NCI-H748 treated with DMSO at 0.1 percent for 48 hours (cell line): ENCODE results near the gene KRT71.
"Not testable (repeated sequence)": the region's sequence is repeated elsewhere in the genome, so short reads cannot be mapped to it uniquely, and the experiment has no call there.

Source experiments
- DNase-seq: peaks from one replicate; lab custom pipeline; 2025; lab: John Stamatoyannopoulos, UW

Gene KRT71

DNA sequence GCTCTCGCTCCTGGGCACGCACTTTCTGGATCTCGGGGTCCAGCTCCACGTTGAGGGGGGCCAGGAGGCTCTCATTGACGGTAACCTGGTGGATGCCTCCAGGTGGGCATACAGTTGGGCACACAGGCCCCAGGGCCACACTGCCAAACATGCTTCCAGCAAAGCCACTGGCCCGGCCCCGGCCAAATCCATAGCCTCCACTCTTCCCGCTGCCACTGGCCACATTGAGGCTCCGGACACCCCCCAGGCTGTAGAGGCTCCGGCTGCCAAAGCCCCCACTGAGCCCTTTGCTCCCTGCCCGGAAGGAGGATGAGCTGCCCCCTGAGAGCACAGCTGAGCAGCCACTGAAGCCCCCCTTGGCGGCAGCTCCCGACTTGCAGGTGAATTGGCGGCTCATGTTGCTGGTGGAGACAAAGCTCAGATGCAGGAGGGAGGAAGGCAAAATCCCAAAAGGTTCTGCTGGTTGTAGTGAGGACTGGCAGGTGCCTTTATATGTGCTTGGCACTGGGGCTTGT is at the start of gene KRT71:
TSS of gene KRT71 (minus strand) at position 465 of the 515 bp plus-strand sequence. CDS start at position 397, 68 bp downstream.
- DNase-seq: no peak

GRCh38 chr12:52602552-52602951 is 49.6 kb upstream of the KRT71 start:
- DNase-seq: no peak

GRCh38 chr12:52601671-52602070 is 48.7 kb upstream of the KRT71 start:
- no peak for DNase-seq

DNA sequence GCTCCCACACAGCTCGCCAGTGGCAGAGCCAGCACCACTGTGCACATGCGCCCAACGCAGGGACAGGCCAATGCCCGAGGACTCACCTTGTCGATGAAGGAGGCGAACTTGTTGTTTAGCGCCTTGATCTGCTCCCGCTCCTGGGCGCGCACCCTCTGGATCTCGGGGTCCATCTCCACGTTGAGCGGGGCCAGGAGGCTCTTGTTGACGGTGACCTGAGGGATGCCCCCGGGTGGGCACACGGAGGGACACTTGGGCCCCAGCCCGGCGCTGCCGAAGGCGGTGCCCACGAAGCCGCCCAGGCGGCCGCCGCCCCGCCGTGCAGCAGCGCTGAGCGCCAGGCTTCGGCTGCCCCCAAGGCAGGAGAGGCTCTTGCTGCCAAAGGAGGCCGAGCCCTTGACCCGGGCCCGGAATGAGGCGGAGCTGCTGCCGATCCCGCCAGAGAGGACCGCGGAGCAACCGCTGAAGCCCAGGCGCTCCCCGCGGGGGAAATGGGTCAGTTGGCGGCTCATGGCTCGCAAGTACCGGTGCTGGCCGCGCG is 48.1 kb upstream of the KRT71 start, which contains the start of gene KRT72:
TSS of gene KRT72 (minus strand) at position 523 of the 541 bp plus-strand sequence. CDS start at position 512, 11 bp downstream.
- DNase-seq: no peak

- DNase-seq: no peak
Observed at GRCh38 chr12:52600475-52600874, 47.5 kb upstream of the KRT71 start.

DNA sequence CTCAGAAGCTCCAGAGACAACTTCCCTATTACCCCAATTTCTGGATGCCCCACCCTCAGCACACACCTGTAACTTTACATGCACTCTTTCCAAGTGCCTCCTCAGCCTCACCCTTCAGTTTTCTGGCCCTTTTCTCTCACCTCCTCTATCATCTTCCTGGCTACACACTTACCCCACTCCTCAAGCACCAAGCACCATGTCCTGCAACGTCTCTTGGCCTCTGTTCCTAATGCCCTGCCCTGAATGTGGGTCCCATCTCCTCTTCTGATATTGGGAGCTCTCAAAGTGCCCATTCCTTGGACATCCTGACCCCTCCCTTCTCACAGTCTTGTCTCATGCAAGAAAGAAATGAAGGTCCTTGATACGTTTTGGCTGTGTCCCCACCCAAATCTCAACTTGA is 47.1 kb upstream of the KRT71 start:
- no peak for DNase-seq

GRCh38 chr12:52598966-52599365 is 46.0 kb upstream of the KRT71 start:
- no peak for DNase-seq

GRCh38 chr12:52594237-52594636 is 41.3 kb upstream of the KRT71 start:
- not testable (repeated sequence) for DNase-seq

DNA sequence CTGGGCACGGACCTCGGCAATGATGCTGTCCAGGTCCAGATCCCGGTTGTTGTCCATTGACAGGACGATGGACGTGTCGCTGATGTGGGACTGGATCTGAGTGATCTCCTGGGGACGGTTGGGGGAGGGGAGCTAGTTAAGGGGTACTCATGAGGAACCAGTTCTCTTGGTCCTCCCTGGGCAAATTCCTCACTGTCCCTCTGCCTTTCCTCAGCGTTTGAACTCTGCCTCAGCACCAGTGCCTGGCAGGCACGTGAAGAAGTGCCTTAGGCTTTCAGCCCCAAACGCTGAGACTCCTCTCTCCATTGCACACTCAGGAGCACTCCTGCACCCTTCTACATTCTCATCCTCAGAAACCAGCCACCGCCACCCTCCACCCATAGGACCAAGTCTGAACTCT is 38.6 kb upstream of the KRT71 start:
- DNase-seq: no peak

GRCh38 chr12:52590021-52590420 is 37.1 kb upstream of the KRT71 start:
- no peak for DNase-seq

DNA sequence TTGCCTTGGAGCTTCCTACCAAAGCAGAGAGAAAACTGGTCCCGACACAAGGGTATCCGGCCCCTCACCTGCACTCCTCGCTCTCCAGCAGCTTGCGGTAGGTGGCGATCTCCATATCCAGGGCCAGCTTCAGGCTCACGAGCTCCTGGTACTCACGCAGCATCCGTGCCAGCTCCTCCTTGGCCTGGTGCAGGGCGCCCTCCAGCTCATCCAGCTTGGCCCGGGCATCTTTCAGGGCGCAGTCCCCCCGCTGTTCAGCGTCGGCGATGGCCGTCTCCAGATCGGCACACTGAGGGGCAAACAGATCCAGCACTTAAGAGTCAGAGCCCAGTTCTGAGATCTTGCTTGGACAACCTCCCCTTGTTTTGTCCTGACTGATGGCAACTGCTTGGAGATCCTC is 34.6 kb upstream of the KRT71 start:
- DNase-seq: no peak

GRCh38 chr12:52585946-52586345 is 33.0 kb upstream of the KRT71 start:
- no peak for DNase-seq

DNA sequence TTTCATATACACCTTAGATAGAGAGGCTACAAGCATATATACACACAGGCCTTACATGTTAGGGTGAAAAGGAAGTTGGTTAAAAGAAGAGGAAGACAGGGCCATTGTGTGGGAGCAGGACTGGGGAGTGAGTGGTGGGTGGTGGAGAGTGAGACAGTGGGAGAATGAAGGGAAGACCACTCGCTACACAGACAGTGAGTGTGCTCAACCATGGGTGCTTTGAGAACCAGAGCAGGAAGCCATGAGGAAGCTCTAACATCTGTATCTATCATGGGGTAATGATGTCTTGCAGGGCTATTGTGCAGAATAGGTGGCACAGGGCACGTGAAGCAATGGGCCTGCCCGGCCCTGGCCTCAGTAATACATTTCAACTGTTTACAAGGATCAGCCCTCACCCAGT is 32.1 kb upstream of the KRT71 start:
- DNase-seq: no peak

DNA sequence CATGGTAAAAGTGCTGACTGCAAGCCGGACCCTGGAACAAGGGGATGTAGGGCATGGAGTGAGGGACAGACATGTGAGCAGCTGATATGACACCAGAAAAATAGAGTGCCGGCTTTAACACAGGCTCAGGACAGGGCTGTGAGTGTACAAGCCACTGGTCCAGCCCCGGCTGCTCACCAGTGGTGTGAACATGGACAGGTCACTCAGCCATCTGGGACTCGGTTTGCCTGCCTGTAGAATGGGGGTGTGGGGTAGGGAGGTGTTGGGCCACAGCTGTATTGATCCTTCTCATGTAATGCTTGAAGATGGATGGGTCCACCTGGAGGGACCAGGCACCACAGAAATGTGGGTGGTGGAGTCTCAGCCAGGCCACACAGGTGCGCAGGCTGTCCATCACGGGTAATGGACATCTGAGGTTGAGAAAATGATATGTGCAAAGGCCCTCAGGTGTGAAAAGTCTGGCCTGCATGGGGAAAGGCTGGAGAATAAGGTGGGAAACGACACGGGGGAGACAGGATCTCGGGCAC is 31.3 kb upstream of the KRT71 start:
- DNase-seq: no peak

GRCh38 chr12:52582971-52583456 is 30.1 kb upstream of the KRT71 start:
- peak; percentile 75 for DNase-seq

DNA sequence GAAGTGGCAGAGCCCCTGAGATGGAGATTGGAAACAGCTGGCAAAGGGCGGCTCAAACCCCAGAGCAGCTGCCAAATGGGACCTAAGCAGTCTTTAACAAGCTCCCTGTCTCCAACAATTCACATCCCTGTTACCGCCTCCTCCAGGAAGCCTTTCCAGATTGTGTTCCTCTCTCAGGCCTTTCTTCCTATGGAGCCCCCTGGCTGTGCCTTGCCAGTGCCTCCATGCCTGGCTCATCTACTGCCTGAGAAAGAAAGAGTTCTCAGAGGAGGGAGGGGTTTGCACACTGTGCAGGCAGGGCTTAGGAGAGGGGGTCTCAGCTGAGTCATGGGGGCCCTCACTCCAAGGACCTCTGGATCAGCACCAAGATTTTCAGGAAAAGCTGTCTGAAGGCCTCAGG is 29.5 kb upstream of the KRT71 start:
- DNase-seq: no peak

GRCh38 chr12:52581481-52581880 is 28.5 kb upstream of the KRT71 start:
- no peak for DNase-seq

DNA sequence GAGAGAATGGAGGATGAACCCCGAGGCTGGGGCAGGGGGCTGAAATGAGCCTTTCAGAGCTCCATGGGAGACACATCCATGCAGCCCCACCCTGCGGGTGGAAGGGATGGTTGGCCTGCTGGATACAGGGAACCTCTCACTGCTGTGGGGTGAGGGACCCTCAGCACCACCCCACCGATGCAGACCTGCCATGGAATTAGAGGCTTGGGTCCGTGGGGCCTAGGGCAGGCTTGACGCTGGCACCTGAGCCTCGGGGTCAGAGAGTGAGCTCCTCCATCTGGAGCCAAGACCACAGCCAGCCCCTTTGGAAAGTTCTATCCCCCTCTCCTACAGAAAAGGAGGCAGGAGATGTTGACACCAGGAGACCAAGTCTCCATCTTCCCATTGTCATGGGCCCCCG is 28.1 kb upstream of the KRT71 start:
- no peak for DNase-seq

GRCh38 chr12:52580496-52580895 is 27.6 kb upstream of the KRT71 start:
- DNase-seq: peak; percentile 30

DNA sequence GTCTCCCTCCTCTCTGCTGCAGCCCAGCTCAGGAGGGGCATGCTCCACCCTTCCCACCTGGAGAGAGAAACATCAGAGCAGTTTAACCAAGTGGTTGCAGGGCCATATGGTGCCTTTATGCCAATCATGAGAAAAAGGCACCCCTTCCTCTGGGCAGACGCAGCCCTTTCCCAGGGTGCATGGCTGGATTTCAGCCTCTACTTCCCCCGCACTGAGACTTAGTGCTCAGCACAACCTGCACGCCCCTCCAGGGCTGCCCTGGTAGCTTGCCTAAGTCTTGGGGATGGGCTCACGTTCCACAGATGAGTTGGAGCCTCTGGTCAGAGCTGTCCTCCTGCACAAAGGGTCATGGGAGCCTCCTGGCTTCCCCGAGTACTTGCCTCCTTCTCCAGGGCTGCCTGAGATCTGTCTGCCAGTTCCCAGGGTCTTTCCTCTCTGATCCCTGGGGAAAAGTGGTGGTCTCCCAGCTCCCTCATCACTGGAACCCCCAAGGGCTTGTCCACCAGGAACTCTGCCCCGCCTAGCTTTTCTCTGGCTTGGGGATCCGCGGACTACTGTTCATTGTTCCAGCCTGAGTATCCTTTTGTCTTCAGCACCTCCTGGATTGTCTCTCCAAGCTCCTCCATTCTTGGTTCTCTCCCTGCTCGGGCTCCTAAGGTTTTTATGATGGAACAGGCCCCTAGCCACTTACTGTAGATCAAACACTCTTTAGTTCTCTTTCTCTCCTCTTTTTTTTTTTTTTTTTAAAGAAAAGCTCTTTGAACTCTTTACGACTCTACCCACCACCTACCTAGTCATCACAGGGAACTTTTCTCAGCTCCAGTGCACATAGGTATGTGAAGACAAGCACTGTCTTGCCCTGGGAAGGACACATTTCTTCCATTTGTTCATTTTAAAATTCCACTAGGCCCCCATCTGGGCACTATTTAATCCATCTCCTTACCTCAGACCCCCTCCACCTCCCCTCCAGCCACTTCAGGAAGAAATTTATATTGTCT is 26.8 kb upstream of the KRT71 start:
- no peak for DNase-seq

DNA sequence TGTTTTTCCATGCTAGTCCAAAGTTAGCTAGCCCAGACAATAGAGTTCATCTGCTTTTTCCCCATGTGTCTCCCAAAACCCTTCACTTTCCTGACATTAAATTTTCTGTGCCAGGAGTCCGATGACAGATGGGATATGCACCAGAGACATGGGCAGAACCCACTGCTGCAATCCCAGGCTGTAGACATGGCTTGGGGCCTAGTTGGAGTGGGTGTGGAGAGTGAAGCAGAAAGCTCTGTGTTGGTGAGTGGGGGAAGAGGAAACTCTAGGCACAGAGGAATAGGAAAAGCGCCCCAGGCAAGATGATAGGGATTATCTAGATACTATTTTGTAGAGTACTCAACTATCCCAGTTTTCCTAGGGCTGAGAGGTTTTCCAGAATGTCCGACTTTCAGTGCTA is 25.5 kb upstream of the KRT71 start:
- no peak for DNase-seq

GRCh38 chr12:52577316-52577715 is 24.4 kb upstream of the KRT71 start:
- DNase-seq: no peak

GRCh38 chr12:52575948-52576347 is 23.0 kb upstream of the KRT71 start:
- no peak for DNase-seq
